Esophagus squamous epithelium (tissue), 5 donors: ENCODE measurements around the gene KRTAP17-1. TPM values are rescaled to one million over a fixed set of nuclear protein-coding genes. Genes with fewer than 3 reads are reported as not detected.

Experiments used
- DNase-seq: peaks from one replicate; lab custom pipeline; 2025; lab: John Stamatoyannopoulos, UW
- H3K27ac ChIP-seq, 4 donors: fragments of 200-600 bp; sonication (generic); one replicate each; pipeline ENCODE4 v1.5.1; 2016 to 2019; ENCODE audit warnings: mild to moderate bottlenecking in 1 of 4
- H3K27me3 ChIP-seq, 4 donors: fragments of 200-600 bp; sonication (generic); 1 replicate in 3 of 4; 2 replicates in 1 of 4; pipeline versions ENCODE4 v1.5.1 to v1.6.0; 2017 to 2021; ENCODE audit warnings: antibody characterized with exemption in 1 of 4
- H3K36me3 ChIP-seq, 3 donors: fragments of 200-600 bp; sonication (generic); one replicate each; pipeline ENCODE4 v1.5.1; 2016 to 2019
- H3K4me1 ChIP-seq, 3 donors: fragments of 200-600 bp; sonication (generic); one replicate each; pipeline ENCODE4 v1.5.1; 2017 to 2019
- H3K4me3 ChIP-seq, 4 donors: fragments of 200-600 bp; sonication (generic); 1 replicate in 3 of 4; 2 replicates in 1 of 4; pipeline ENCODE4 v1.5.1; 2016 to 2019; ENCODE audit warnings: mild to moderate bottlenecking in 2 of 4, moderate library complexity in 1 of 4
- H3K9me3 ChIP-seq, 3 donors: fragments of 200-600 bp; sonication (generic); one replicate each; pipeline ENCODE4 v1.5.1; 2016 to 2019
- CTCF ChIP-seq, 6 experiments: fragments of 450-650 bp in 4 of 6; fragments of 200-600 bp in 2 of 6; sonication (generic) in 2 of 6; IDR thresholded peaks; one replicate each; pipeline ENCODE4 v1.5.1; 2016 to 2019; ENCODE audit warnings: antibody characterized with exemption in 6 of 6, mild to moderate bottlenecking in 4 of 6, moderate library complexity in 4 of 6
- POLR2A ChIP-seq, 4 donors: fragments of 450-650 bp; IDR thresholded peaks; one replicate each; pipeline ENCODE4 v1.6.1; 2017; ENCODE audit warnings: antibody characterized with exemption in 4 of 4, mild to moderate bottlenecking in 4 of 4, moderate library complexity in 3 of 4
- WGBS, 2 donors: methylation state at CpG; one replicate each; pipeline ENCODE4 v1.1.5; 2018; 5-methylcytosine and 5-hydroxymethylcytosine counted together
- intact Hi-C: fragments of 100-400 bp; cut with DNase I; formaldehyde crosslinking; loops from one replicate; pipeline ENCODE4 v1.15.0; 2022
- total RNA-seq, 4 donors: library from RNA; depleted of rRNA; stranded (reverse); fragments of >200 nt; gene quantifications; one replicate each; pipeline ENCODE4 v1.1.0, GENCODE V29; 2016
- donor health status: DM: yes; HTN: yes; CAD: no.

Gene KRTAP17-1
- total RNA-seq, 4 donors from 2014 or later, result not detected

DNA sequence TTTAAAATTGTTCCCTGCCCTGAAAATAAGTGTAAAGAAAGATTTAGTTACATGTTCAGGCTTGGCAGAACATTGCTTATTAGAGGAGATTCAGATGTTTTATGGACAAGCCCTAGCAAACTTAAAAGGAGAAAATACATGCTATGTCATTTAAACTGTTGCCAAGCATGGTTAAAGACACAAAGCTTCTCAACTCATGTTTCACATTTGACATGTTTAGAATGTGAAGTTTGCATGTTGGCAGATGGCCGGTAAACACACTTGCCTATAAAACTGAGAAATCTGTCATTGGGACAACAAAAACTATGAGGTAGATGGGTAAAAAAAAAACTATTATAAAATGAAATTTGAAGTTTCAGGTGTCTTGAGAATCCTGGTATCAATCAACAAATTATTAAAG is 18.7 kb downstream of the KRTAP17-1 start:
- Histone ChIP-seq H3K36me3 (no peaks in the 10 kb centered on the region), H3K27me3 (no peaks in the 10 kb centered on the region), H3K27ac (no peak overlapping the region), H3K9me3 (no peaks in the 10 kb centered on the region), H3K4me3 (no peak overlapping the region), H3K4me1 (peaks cover 0 to 21% (median 2%) of the 10 kb centered on the region in 3 donors)
- 21 to 35% methylated on average over 1 of the region's 1 CpG for WGBS, 2 donors
- TF ChIP-seq CTCF (IDR thresholded peaks at IDR 0.05) (no peak), POLR2A (IDR thresholded peaks at IDR 0.05) (no peak)
- DNase-seq, result no peak
- intact Hi-C loops, result no loop called here

DNA sequence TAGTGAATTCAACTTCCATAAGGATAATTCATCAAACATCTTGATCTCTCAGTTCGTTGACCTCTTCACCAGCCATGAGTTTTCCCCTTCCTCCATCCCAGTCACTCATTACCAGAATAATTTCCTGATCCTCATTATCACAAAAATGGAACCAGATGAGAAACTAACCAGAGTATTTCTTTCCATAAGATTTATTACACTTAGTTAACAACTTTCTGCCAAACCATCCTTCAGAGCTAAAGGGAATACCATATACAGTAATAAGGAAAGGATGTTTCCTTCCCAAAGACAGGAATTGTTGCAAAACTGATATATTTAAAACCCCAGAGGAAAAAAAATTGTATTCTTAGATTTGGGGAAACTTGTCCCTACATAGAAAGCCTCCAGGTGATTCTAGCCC is 21.5 kb downstream of the KRTAP17-1 start:
- H3K36me3 ChIP-seq, result no peaks in the 10 kb centered on the region
- WGBS, 2 donors, result 57 to 88% methylated on average over 1 of the region's 1 CpG
- peaks cover 0 to 22% (median 0%) of the 10 kb centered on the region in 3 donors for H3K4me1 ChIP-seq
- no peaks in the 10 kb centered on the region for H3K9me3 ChIP-seq
- no peak overlapping the region for H3K27ac ChIP-seq
- peaks cover 0 to 5% (median 0%) of the 10 kb centered on the region in 4 donors for H3K27me3 ChIP-seq
- no peak overlapping the region for H3K4me3 ChIP-seq
- TF ChIP-seq POLR2A (IDR thresholded peaks at IDR 0.05) (no peak), CTCF (IDR thresholded peaks at IDR 0.05) (no peak)
- intact Hi-C loops, result no loop called here
- DNase-seq, result no peak

DNA sequence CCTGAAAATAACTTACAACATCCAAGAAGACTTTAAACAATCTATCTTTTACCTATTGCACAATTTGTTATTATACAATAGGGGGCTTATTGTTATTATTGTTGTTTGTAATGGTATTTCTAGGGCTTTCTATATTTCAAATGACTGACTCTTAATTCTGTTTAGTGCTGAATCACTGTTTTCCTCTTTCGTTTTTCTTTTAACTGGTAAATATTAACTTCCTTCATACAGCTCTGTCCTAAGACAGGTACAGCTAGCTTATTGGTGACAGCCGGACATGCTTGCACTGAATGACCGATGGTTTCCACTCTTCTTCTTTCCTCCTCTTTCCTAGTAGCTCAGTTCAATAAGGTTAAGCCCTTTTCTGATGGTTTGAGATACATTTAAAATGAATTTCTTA is 28.5 kb downstream of the KRTAP17-1 start:
- Histone ChIP-seq H3K4me3 (no peak overlapping the region), H3K36me3 (no peaks in the 10 kb centered on the region), H3K27me3 (peaks cover 0 to 5% (median 0%) of the 10 kb centered on the region in 4 donors), H3K4me1 (peaks cover 0 to 14% (median 0%) of the 10 kb centered on the region in 3 donors), H3K27ac (no peak overlapping the region), H3K9me3 (no peaks in the 10 kb centered on the region)
- DNase-seq, result no peak
- TF ChIP-seq POLR2A (IDR thresholded peaks at IDR 0.05) (no peak), CTCF (IDR thresholded peaks at IDR 0.05) (no peak)
- intact Hi-C loops, result no loop called here
- 73 to 83% methylated on average over 3 of the region's 3 CpGs for WGBS, 2 donors

DNA sequence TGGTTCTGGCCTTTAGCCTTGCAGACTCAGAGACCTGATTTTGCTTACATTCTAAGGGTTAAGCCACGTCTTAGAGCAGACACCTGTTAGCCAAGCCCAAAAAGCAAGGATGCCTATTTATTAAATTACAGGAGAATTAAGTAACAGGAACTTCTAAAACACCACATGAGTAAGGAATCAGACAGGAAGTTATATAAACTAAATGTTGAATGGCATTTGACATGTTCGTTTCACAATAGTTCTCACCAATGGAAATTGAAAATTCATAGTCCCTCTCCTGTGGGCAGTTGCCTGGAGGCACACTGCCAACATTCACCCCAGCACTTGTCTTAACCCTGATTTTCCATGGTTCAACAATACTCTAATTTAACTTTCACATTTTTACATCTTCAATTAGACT is 31.0 kb downstream of the KRTAP17-1 start:
- Histone ChIP-seq H3K9me3 (no peaks in the 10 kb centered on the region), H3K36me3 (no peaks in the 10 kb centered on the region), H3K27ac (no peak overlapping the region), H3K4me1 (no peaks in the 10 kb centered on the region), H3K4me3 (no peak overlapping the region), H3K27me3 (peaks cover 0 to 6% (median 0%) of the 10 kb centered on the region in 4 donors)
- no peak for DNase-seq
- WGBS, 2 donors, result 37 to 41% methylated on average over 2 of the region's 2 CpGs
- TF ChIP-seq CTCF (IDR thresholded peaks at IDR 0.05) (no peak), POLR2A (IDR thresholded peaks at IDR 0.05) (no peak)
- intact Hi-C loops, result no loop called here

- H3K4me3 ChIP-seq, result no peak overlapping the region
- H3K27ac ChIP-seq, result no peak overlapping the region
- no peaks in the 10 kb centered on the region for H3K9me3 ChIP-seq
- H3K4me1 ChIP-seq, result no peaks in the 10 kb centered on the region
- intact Hi-C loops, result no loop called here
- H3K27me3 ChIP-seq, result peaks cover 0 to 5% (median 0%) of the 10 kb centered on the region in 4 donors
- TF ChIP-seq CTCF (IDR thresholded peaks at IDR 0.05), result no peak
- no peak for TF ChIP-seq POLR2A (IDR thresholded peaks at IDR 0.05)
- no peaks in the 10 kb centered on the region for H3K36me3 ChIP-seq
- 40 to 47% methylated on average over 3 of the region's 3 CpGs for WGBS, 2 donors
- no peak for DNase-seq
Observed at GRCh38 chr17:41284043-41284442, 31.5 kb downstream of the KRTAP17-1 start.
